NCI-H2171 treated with DMSO at 0.1 percent for 48 hours (cell line): Measurements from ENCODE around the gene TOP3B.

Experiments
- DNase-seq: peaks from one replicate; lab custom pipeline; 2025; lab: John Stamatoyannopoulos, UW

Gene TOP3B

DNA sequence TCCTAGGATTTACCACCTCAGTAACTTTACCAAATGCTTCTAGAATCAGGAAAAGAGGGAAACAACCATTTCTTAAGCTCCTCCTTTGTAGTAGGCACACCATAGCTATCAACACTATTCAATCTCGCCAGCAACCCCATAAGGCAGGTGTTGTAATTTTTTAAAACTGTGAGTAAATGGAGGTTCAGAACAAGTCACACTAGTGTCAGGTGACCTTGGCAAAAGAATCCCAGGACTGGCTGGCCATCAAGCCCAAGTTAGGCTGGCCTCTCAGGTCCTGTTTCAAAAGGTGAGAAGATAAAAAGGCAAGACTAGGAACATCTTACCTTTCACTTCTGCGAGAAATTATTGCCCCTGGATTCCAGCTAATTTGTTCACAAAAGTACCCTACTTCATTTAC, 713 bp downstream of the TOP3B start:
- no peak for DNase-seq

DNA sequence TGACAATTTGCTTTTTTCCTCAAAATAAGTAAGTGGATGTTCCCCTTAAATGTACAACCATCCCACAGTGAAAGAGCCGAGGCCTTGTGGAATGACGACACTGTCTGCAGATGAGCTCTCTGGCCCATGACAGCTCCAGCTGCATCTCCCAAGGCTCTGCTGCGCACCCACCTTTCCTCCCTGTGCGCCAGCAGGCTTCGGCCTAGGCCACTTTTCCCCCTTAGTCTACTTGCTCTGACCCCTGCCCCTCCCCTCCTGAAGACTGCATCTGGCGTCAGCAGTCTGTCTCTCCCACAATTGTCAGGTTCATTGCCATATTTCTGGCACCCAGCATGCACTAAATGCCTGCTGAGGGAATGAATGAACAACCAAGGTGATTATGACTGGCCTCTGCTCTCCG, 2.0 kb downstream of the TOP3B start:
- no peak for DNase-seq

GRCh38 chr22:21978564-21979386, 3.8 kb downstream of the TOP3B start:
- DNase-seq = no peak

DNA sequence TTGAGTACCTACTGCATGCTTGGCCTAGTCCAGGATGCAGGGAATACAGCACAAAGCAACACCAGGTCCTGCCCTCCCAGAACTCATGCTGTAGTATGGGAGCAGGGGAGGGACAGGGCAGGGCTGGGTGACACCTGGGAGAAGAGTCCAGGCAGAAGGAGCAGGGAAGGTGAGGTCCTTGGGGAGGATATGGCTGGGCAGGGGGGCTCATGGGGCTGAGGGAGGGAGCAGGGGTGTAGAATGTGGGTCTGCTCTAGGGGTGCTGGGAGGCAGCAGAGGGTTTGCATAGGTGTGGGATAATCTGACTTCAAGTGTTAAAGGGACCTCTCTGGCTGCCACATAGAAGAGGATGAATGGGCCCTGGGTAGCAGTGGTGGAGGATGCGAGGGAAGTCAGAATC, 4.8 kb downstream of the TOP3B start:
- no peak for DNase-seq

DNA sequence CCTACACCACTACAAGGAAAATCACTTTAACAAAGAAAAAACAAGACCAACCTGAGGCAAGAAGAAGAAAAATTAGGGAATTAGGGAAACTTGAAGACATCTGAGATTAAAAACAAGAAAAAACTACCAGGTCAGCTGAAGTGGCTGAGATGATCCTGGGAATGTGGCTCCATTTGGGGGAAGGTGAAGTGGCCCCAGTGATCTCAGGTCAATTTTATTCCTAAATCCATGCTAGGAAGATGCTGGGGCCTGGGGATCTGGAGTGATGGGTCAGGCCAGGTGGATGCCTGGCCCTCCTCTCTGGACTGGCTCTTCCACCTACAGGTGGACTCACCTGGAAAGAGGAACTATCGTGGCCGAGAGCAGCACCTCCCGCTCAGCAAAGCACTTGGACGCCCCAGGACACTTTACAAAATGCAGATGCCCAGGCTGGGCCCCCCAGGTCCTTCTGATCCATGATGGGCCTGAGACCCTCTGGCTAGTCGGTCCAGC, 6.7 kb downstream of the TOP3B start:
- no peak for DNase-seq

- peak; percentile 51 for DNase-seq
These were observed 7.3 kb downstream of the TOP3B start for GRCh38 chr22:21975273-21975672.

- no peak for DNase-seq
These were observed 8.4 kb downstream of the TOP3B start for GRCh38 chr22:21974058-21974649.

GRCh38 chr22:21972806-21973205, 9.8 kb downstream of the TOP3B start:
- no peak for DNase-seq

DNA sequence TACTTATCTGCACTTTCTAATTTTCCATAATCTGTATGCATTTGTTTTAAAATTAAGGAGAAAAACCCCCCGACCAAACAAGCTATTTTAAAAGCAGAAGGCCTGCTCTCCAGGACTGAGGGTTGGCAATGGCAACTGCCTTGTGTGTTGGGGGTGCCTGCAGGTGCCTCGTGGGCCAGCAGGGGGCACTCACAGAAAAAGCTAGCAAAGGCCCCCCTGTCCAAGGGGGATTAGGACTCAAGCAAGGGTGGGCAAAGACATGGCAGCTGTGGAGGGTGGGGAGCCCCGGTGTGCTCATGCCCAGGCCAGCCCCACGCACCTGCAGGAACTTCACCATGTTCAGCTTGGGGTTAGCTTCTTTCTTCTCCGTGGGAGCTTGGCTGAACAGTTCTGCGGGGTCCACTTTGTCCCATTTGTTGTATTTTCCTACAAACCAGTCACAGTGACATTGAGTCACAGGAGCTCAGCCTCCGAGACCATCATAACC, 10.3 kb downstream of the TOP3B start:
- peak; percentile 14 for DNase-seq

DNA sequence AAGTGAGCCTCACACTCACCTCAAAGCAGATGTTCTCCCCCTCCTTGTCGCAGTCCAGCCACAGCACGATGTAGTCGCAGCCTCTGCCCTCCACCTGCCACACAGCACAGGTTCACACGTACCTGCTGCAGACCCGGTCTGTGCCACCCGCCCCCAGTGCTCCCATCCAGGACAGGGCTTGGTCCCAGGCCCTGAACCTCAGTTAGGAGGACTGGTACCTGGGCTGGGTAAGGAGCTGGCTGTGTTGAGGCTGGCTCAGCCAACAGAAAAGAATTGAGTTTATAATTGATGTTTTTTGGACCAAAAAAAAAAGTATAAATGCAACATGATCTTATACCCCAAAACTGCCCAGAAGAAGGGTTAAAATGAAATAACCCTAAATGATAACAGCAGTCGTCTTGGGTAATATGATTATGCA, 10.7 kb downstream of the TOP3B start:
- DNase-seq = no peak

- no peak for DNase-seq
These were observed 11.6 kb downstream of the TOP3B start for GRCh38 chr22:21970800-21971617.

DNA sequence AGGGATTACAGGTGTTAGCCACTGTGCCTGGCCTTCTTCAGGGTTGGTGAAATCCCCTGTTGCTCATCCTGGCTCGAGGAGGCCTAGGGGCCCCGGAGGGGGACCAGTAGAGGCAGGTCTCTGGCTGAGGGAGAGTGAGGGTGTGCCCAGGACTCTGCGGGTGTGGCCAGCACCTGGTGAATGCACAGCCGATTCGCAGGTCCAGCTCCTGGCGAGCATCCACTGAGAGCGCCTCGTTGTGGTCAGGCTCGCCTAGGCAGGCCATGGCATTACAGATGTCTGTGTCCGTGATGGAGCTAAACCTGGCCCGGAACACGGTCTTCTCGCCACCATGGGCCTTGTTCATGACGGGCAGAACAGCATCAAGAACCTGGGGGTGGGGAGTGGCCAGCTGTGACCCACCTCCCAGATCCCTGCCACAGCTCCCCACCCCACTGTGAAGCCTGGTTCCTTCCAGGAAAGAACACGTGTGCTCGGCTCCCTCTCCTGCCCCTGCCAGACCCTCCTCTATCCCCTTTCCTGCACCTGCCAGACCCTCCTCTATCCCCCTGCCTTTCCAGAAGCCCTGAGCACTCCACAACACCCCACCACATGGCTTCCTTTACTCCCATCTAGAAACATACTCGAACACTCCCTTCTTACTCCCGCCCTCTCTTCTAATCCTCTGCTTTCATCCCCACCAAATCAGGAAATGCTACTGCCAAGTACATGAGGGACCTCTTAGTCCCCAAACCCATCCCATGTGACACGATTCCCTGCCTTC, 12.4 kb downstream of the TOP3B start:
- no peak for DNase-seq

- no peak for DNase-seq
These were observed 14.0 kb downstream of the TOP3B start for GRCh38 chr22:21968452-21969129.

GRCh38 chr22:21967693-21968271, 14.8 kb downstream of the TOP3B start:
- DNase-seq = no peak

GRCh38 chr22:21966643-21967516, 15.7 kb downstream of the TOP3B start:
- DNase-seq = no peak

- DNase-seq = no peak
These were observed 16.8 kb downstream of the TOP3B start for GRCh38 chr22:21965762-21966288.

DNA sequence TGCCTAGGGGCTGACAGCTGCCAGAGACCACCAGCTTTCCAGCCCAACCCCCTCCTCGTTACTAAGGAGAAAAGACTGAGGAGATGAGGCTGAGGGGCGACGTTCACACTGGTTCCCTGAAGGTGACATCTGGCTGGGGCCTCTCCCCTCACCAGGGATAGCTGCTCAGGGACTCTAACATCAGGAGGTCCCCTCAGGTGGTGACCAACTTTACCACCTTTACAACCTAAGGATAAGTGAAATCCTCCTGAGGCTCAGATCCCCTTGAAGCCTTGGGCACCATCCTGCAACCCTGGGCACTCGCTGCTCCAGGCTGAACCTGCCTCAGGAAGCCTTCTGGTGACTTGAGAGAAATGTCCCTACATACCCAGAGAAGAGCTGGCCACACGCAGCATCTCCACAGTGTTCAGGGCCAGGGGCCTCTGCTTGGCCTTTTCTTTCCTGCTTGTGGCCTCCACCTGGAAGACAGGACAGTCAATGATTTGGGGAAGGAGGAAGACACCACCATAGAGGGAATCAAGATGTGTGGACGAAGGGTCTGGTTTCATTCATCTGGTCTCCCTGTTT, 17.6 kb downstream of the TOP3B start:
- DNase-seq = no peak

GRCh38 chr22:21964234-21964633, 18.4 kb downstream of the TOP3B start:
- no peak for DNase-seq

DNA sequence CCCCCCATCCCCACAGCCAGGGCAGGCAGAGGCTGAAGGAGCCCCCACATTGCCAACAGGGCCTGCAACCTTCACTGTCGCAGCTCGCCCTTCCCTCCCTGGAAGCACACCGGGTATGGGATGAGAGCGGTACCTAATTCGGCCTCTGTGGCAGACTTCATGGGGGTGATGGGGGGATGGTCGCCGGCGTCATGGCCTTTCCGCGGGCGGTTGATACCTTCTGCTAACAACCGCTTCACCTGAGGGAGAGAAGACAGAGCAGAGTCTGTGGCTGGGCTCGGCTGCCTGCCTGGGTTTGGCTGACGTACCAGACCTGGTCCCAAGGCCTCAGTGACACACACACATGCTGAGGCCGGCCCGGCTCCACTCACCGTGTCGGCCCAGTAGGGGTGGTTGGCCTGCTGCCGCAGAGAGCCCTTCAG, 18.8 kb downstream of the TOP3B start:
- no peak for DNase-seq
